ENCODE results near the gene TMEM14C. TPM values are rescaled to one million over a fixed set of nuclear protein-coding genes. Genes with fewer than 3 reads are reported as not detected.
A peak's percentile ranks its signal among the peaks of the same experiment; 100 is the strongest.

The TMEM14C gene
- total RNA-seq, 1 experiment from 2014 or later = 94.1 TPM

DNA sequence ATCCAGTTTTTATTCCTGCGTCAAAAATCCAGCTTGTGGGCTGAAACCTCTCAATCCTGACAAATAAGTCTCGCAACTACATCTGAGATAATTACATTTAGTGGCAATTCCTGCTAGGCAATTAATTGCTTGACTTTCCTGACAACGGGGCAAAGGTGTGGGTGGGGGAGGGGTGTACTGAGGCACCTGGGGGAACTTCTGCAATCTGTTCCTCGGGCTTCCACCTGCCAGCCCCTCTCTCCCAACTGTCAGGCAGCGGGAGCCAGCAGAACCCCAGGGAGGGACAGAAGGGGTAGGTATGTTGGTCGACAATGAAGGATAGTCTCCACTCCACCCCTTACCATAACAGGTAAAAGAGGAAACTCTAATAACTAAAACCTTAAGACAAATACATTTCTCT lies 35.3 kb upstream of the TMEM14C start:
- no peak overlapping the region for H2AFZ ChIP-seq (ENCODE audit: low read length)
- H3K4me2 ChIP-seq (ENCODE audit: low read depth, low read length, poor library complexity, severe bottlenecking) = no peak overlapping the region
- no peak overlapping the region for H3K27ac ChIP-seq (ENCODE audit: low read length)
- no peak overlapping the region for H3K4me3 ChIP-seq (ENCODE audit: low read length)
- no peaks in the 10 kb centered on the region for H3K9me2 ChIP-seq (replicated peaks; ENCODE audit: insufficient read depth, low read length)
- no peaks in the 10 kb centered on the region for H3K79me2 ChIP-seq (ENCODE audit: low read length)
- no peak for DNase-seq
- no peaks in the 10 kb centered on the region for H3K9me3 ChIP-seq (ENCODE audit: low read length)
- H3K4me1 ChIP-seq (ENCODE audit: low read length) = peaks cover 5% of the 10 kb centered on the region; the same call in 1 of the 2 replicates
- no peaks in the 10 kb centered on the region for H4K20me1 ChIP-seq (ENCODE audit: insufficient read depth, low read depth, low read length)
- no peak overlapping the region for H3K9ac ChIP-seq (ENCODE audit: low read length)
- no peaks in the 10 kb centered on the region for H3K27me3 ChIP-seq (ENCODE audit: low read length)
- H3K36me3 ChIP-seq (ENCODE audit: insufficient read depth, low read length) = no peaks in the 10 kb centered on the region

DNA sequence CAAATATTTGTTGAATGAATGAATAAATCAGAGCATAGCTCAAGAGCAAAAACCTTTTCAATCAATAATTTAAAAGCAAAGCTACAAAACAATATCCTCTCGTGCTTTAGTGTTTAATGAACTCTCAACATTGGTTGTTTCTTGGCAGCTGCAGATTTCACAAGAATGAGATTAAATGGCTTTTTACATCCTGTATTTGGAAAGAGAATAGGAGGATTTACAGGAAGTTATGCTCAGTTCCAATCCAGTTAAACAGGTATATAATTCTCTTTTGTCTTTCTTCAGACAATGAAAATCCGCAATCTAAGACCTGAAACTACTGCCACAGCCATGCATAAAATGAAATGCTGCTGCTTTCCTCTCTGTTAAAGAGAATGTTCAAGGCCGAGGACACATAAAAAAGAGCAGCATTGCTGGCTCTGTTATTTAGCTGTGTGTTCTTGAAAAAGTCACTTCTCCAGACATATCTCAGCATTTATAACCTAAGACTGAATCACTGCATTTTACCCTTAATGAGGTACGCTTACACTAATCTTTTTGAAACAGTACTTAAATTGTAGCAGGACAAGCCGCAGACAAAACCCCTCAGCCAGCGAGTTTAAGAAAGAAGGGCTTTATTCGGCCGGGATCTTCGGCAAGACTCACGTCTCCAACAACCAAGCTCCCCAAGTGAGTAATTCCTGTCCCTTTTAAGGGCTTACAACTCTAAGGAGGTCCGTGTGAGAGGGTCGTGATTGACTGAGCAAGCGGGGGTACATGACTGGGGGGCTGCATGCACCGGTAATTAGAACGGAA lies 32.0 kb upstream of the TMEM14C start:
- Histone ChIP-seq H3K27ac (ENCODE audit: low read length) (no peak overlapping the region), H3K27me3 (ENCODE audit: low read length) (no peaks in the 10 kb centered on the region), H3K4me1 (ENCODE audit: low read length) (peaks cover 11% of the 10 kb centered on the region), H3K36me3 (ENCODE audit: insufficient read depth, low read length) (no peaks in the 10 kb centered on the region), H3K9ac (ENCODE audit: low read length) (no peak overlapping the region), H2AFZ (ENCODE audit: low read length) (no peak overlapping the region), H3K9me2 (replicated peaks; ENCODE audit: insufficient read depth, low read length) (no peaks in the 10 kb centered on the region), H3K9me3 (ENCODE audit: low read length) (no peaks in the 10 kb centered on the region), H3K4me2 (ENCODE audit: low read depth, low read length, poor library complexity, severe bottlenecking) (no peak overlapping the region), H3K79me2 (ENCODE audit: low read length) (peaks cover 22% of the 10 kb centered on the region), H3K4me3 (ENCODE audit: low read length) (no peak overlapping the region), H4K20me1 (ENCODE audit: insufficient read depth, low read depth, low read length) (peaks cover 4% of the 10 kb centered on the region; the same call in 1 of the 2 replicates)
- no peak for DNase-seq

DNA sequence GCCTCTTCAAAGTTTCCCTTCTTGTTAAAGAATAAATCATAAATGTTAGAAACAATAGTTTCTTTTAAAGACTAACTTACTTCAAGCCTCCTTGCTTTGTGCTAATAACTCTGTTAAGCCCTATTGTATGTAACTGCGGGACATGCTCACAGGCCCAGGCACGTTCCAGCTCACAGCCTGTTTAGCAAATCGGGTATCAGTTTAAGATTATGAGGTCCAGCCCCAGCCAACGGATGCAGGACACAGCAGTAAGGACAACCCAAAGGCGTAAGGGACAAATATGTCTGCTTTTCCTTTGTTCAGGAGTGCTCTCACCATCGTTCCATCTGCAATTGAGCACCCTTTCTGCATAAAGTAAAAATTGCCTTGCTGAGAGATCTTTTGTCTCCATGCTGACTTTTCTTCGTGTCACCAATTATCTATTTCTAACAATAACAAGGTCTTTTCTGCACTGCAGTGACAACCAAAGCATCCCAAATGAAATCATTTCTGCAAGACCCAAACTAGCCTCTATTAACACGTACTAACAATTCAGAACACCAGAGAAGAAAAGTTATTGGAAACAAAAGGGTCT lies 29.8 kb upstream of the TMEM14C start:
- no peaks in the 10 kb centered on the region for H3K27me3 ChIP-seq (ENCODE audit: low read length)
- no peaks in the 10 kb centered on the region for H3K9me2 ChIP-seq (replicated peaks; ENCODE audit: insufficient read depth, low read length)
- peaks cover 14% of the 10 kb centered on the region; the same call in 1 of the 2 replicates for H3K36me3 ChIP-seq (ENCODE audit: insufficient read depth, low read length)
- H3K4me3 ChIP-seq (ENCODE audit: low read length) = peak overlapping the region; percentile 93
- H3K27ac ChIP-seq (ENCODE audit: low read length) = no peak overlapping the region
- H4K20me1 ChIP-seq (ENCODE audit: insufficient read depth, low read depth, low read length) = peaks cover 4% of the 10 kb centered on the region; the same call in 1 of the 2 replicates
- H3K4me1 ChIP-seq (ENCODE audit: low read length) = peaks cover 23% of the 10 kb centered on the region
- no peak for DNase-seq
- H3K4me2 ChIP-seq (ENCODE audit: low read depth, low read length, poor library complexity, severe bottlenecking) = peak overlapping the region; percentile 91
- peak overlapping the region; percentile 86 for H3K9ac ChIP-seq (ENCODE audit: low read length)
- H2AFZ ChIP-seq (ENCODE audit: low read length) = no peak overlapping the region
- peaks cover 44% of the 10 kb centered on the region for H3K79me2 ChIP-seq (ENCODE audit: low read length)
- no peaks in the 10 kb centered on the region for H3K9me3 ChIP-seq (ENCODE audit: low read length)

DNA sequence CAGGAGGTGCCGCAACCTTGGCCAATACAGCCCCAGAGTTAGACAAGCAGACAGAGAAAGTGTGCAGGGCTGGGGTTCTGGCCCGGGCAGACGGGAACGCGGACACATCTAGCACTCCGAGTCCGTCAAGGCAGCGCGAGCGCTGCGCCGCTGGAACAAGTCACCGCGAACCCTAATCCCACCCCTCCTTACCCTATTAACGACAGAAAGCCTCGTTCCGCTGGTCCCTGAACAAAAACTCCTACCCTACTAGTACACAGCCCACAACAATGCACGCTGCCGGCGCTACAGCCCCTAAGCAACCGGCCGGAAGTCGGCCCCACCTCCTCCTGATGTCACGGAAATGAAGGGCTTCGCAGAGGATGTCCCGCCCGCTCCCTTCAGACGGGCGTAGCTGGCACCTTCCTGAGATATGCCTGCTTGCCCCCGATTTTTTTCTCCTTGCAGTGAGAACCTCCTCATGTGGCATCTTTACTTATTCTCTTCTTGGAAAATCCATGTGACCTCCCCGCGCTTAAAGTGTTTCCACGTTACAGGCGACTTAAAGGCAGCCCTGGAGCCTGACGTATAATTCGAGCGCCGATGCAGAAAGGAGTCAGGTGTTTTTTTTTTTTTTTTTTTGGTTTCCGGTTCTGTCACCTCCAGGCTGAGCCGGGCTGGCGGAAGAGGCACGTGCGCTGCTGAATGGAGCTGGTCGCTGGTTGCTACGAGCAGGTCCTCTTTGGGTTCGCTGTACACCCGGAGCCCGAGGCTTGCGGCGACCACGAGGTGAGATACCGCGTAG lies 28.4 kb upstream of the TMEM14C start, which contains the start of the genes C6orf52 and PAK1IP1:
TSS of gene C6orf52 (minus strand) at position 315 of the 784 bp plus-strand sequence. CDS start 7,066 bp downstream, outside the sequence.
TSS of gene PAK1IP1 (plus strand) at position 671 of the 784 bp plus-strand sequence. CDS start at position 685, 14 bp downstream.
- H3K36me3 ChIP-seq (ENCODE audit: insufficient read depth, low read length) = peaks cover 17% of the 10 kb centered on the region; the same call in 1 of the 2 replicates
- H3K4me1 ChIP-seq (ENCODE audit: low read length) = peaks cover 23% of the 10 kb centered on the region
- H4K20me1 ChIP-seq (ENCODE audit: insufficient read depth, low read depth, low read length) = peaks cover 4% of the 10 kb centered on the region; the same call in 1 of the 2 replicates
- peak; percentile 98 for DNase-seq
- H3K27ac ChIP-seq (ENCODE audit: low read length) = peak within 1 kb of the TSS; percentile 85
- H2AFZ ChIP-seq (ENCODE audit: low read length) = peak within 1 kb of the TSS; percentile 80
- no peaks in the 10 kb centered on the region for H3K9me3 ChIP-seq (ENCODE audit: low read length)
- H3K4me2 ChIP-seq (ENCODE audit: low read depth, low read length, poor library complexity, severe bottlenecking) = peak within 1 kb of the TSS; percentile 91
- peak within 1 kb of the TSS; percentile 93 for H3K4me3 ChIP-seq (ENCODE audit: low read length)
- H3K27me3 ChIP-seq (ENCODE audit: low read length) = no peaks in the 10 kb centered on the region
- no peaks in the 10 kb centered on the region for H3K9me2 ChIP-seq (replicated peaks; ENCODE audit: insufficient read depth, low read length)
- peak within 1 kb of the TSS; percentile 86 for H3K9ac ChIP-seq (ENCODE audit: low read length)
- peaks cover 56% of the 10 kb centered on the region for H3K79me2 ChIP-seq (ENCODE audit: low read length)

DNA sequence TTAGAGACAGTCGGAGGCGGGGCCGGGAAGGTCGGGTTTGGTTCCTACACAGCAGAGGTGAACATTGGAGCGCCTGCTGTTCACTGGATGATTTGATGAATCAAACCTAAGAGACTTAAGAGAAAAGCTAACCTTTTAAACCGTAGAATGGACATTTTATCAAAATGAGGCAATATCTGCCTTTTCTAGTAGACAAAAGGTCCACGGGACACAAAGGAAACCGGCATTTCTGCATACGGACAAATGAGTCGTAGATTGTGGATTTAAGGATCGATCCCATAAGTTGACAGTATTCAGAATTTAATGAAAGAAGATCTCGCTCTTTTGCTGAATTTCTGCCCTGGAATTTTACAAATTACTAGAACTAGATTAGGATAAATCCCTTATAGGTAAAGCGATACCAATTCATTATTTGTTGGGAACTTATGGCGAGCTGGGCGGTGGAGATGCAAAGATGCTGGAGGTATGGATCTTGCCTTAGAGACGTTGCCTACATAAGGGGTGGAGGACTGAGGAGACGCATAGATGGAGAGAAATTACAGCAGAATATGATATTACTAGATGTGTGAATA lies 27.7 kb upstream of the TMEM14C start:
- Histone ChIP-seq H3K9me3 (ENCODE audit: low read length) (no peaks in the 10 kb centered on the region), H3K4me2 (ENCODE audit: low read depth, low read length, poor library complexity, severe bottlenecking) (peak overlapping the region; percentile 91), H3K9me2 (replicated peaks; ENCODE audit: insufficient read depth, low read length) (no peaks in the 10 kb centered on the region), H3K36me3 (ENCODE audit: insufficient read depth, low read length) (peaks cover 17% of the 10 kb centered on the region; the same call in 1 of the 2 replicates), H3K79me2 (ENCODE audit: low read length) (peaks cover 60% of the 10 kb centered on the region), H2AFZ (ENCODE audit: low read length) (no peak overlapping the region), H3K9ac (ENCODE audit: low read length) (peak overlapping the region; percentile 86), H4K20me1 (ENCODE audit: insufficient read depth, low read depth, low read length) (peaks cover 4% of the 10 kb centered on the region; the same call in 1 of the 2 replicates), H3K4me3 (ENCODE audit: low read length) (peak overlapping the region; percentile 93), H3K4me1 (ENCODE audit: low read length) (peaks cover 23% of the 10 kb centered on the region), H3K27me3 (ENCODE audit: low read length) (no peaks in the 10 kb centered on the region), H3K27ac (ENCODE audit: low read length) (peak overlapping the region; percentile 85)
- DNase-seq = peak; percentile 72

DNA sequence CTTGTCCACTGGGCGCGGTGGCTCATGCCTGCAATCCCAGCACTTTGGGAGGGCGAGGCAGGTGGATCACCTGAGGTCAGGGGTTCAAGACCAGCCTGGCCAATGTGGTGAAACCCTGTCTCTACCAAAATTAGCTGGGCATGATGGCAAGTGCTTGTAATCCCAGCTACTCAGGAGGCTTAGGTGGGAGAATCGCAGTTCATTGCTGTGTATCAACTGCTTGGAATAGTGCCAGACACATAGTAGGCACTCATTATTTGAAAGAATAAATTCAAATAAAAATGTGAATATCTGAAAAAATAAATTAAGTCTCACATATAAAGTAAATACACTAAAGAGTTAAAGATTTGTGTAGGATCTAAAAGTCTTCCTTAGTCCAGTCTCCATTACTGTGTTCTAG lies 26.2 kb upstream of the TMEM14C start:
- Histone ChIP-seq H3K79me2 (ENCODE audit: low read length) (peaks cover 67% of the 10 kb centered on the region), H3K4me1 (ENCODE audit: low read length) (peaks cover 23% of the 10 kb centered on the region), H3K27me3 (ENCODE audit: low read length) (no peaks in the 10 kb centered on the region), H3K9me3 (ENCODE audit: low read length) (no peaks in the 10 kb centered on the region), H2AFZ (ENCODE audit: low read length) (no peak overlapping the region), H4K20me1 (ENCODE audit: insufficient read depth, low read depth, low read length) (peaks cover 4% of the 10 kb centered on the region; the same call in 1 of the 2 replicates), H3K9ac (ENCODE audit: low read length) (peak overlapping the region; percentile 86), H3K36me3 (ENCODE audit: insufficient read depth, low read length) (peaks cover 24% of the 10 kb centered on the region; the same call in 1 of the 2 replicates), H3K9me2 (replicated peaks; ENCODE audit: insufficient read depth, low read length) (no peaks in the 10 kb centered on the region), H3K27ac (ENCODE audit: low read length) (no peak overlapping the region), H3K4me2 (ENCODE audit: low read depth, low read length, poor library complexity, severe bottlenecking) (peak overlapping the region; percentile 91), H3K4me3 (ENCODE audit: low read length) (peak overlapping the region; percentile 93)
- no peak for DNase-seq

DNA sequence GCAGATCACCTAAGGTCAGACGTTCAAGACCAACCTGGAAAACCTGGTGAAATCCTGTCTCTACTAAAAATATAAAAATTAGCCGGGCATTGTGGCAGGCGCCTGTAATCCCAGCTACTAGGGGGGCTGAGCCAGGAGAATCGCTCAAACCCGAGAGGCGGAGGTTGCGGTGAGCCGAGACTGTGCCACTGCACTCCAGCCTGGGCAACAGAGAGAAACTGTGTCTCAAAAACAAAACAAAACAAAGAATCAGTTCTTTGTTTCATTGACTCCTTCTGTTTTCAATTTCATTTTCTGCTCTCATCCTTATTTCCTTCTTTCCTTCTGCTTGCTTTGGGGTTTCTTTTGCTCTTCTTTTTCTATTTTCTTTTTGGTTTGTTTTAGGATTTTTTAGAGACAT lies 8.9 kb upstream of the TMEM14C start:
- H3K4me2 ChIP-seq (ENCODE audit: low read depth, low read length, poor library complexity, severe bottlenecking) = no peak overlapping the region
- H4K20me1 ChIP-seq (ENCODE audit: insufficient read depth, low read depth, low read length) = no peaks in the 10 kb centered on the region
- no peak overlapping the region for H3K4me3 ChIP-seq (ENCODE audit: low read length)
- H3K79me2 ChIP-seq (ENCODE audit: low read length) = no peaks in the 10 kb centered on the region
- DNase-seq = no peak
- H2AFZ ChIP-seq (ENCODE audit: low read length) = no peak overlapping the region
- H3K27me3 ChIP-seq (ENCODE audit: low read length) = no peaks in the 10 kb centered on the region
- H3K9me2 ChIP-seq (replicated peaks; ENCODE audit: insufficient read depth, low read length) = no peaks in the 10 kb centered on the region
- no peak overlapping the region for H3K9ac ChIP-seq (ENCODE audit: low read length)
- no peaks in the 10 kb centered on the region for H3K4me1 ChIP-seq (ENCODE audit: low read length)
- no peaks in the 10 kb centered on the region; the same call in 1 of the 2 replicates for H3K9me3 ChIP-seq (ENCODE audit: low read length)
- H3K36me3 ChIP-seq (ENCODE audit: insufficient read depth, low read length) = peaks cover 13% of the 10 kb centered on the region
- H3K27ac ChIP-seq (ENCODE audit: low read length) = no peak overlapping the region

Data from Karpas-422 (cell line).